C4-2B (cell line): ENCODE measurements around the gene PALLD.

Source experiments
- H3K27ac ChIP-seq: fragments of 450-650 bp; 2 replicates; pipeline ENCODE4 v1.5.1; 2017
- ZFX ChIP-seq: fragments of 450-650 bp; IDR thresholded peaks from 2 replicates; pipeline ENCODE4 v1.6.1; 2017
- TF ChIP-seq, protein P1 (sequence below): fragments of 450-650 bp; conservative IDR thresholded peaks from 2 replicates; pipeline ENCODE4 v1.5.1; 2017; ENCODE audit warnings: mild to moderate bottlenecking

PALLD gene

GRCh38 chr4:168641811-168642140 lies 144.9 kb downstream of the PALLD start:
- H3K27ac ChIP-seq, result no peak overlapping the region
- no peak for TF ChIP-seq ZFX
- TF ChIP-seq, protein P1, sequence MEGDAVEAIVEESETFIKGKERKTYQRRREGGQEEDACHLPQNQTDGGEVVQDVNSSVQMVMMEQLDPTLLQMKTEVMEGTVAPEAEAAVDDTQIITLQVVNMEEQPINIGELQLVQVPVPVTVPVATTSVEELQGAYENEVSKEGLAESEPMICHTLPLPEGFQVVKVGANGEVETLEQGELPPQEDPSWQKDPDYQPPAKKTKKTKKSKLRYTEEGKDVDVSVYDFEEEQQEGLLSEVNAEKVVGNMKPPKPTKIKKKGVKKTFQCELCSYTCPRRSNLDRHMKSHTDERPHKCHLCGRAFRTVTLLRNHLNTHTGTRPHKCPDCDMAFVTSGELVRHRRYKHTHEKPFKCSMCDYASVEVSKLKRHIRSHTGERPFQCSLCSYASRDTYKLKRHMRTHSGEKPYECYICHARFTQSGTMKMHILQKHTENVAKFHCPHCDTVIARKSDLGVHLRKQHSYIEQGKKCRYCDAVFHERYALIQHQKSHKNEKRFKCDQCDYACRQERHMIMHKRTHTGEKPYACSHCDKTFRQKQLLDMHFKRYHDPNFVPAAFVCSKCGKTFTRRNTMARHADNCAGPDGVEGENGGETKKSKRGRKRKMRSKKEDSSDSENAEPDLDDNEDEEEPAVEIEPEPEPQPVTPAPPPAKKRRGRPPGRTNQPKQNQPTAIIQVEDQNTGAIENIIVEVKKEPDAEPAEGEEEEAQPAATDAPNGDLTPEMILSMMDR, result no peak

DNA sequence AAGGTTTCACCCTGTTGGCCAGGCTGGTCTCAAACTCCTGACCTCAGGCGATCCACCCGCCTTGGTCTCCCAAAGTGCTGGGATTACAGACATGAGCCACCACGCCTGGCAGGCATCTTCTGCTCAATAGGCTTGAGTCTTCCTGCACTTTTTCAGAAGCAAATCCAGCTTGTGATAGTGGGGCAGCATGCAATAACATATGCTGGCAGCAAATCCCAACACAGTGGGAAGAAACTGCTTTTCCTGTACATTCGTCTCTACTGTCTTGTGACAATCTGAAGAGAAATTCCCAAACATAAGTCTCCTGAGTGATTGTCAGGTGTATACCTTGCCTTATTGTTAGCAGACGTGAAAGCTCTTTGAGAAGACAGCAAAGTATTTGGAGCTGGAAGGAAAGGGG lies 145.7 kb downstream of the PALLD start:
- TF ChIP-seq ZFX, result no peak
- TF ChIP-seq, protein P1, result no peak
- no peak overlapping the region for H3K27ac ChIP-seq

GRCh38 chr4:168643111-168643795 lies 146.4 kb downstream of the PALLD start:
- H3K27ac ChIP-seq, result no peak overlapping the region
- TF ChIP-seq ZFX, result no peak
- TF ChIP-seq, protein P1, result no peak

DNA sequence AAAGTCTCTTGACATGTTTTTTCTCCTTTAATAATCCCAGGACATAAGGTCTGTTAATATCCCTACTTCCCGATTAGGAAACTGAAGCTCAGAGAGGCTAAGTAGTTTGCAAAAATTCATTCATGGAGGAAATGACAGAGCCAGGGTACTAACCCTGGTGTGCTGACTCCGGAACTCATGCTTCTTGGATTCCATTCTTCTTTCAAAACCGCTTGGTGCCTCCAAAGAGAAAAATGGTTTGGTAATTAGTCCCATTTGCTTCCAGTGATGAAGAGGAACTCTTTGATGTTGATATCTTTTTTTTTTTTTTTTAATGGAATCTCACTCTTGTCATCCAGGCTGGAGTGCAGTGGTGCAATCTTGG lies 146.9 kb downstream of the PALLD start:
- TF ChIP-seq, protein P1, result no peak
- no peak for TF ChIP-seq ZFX
- no peak overlapping the region for H3K27ac ChIP-seq

DNA sequence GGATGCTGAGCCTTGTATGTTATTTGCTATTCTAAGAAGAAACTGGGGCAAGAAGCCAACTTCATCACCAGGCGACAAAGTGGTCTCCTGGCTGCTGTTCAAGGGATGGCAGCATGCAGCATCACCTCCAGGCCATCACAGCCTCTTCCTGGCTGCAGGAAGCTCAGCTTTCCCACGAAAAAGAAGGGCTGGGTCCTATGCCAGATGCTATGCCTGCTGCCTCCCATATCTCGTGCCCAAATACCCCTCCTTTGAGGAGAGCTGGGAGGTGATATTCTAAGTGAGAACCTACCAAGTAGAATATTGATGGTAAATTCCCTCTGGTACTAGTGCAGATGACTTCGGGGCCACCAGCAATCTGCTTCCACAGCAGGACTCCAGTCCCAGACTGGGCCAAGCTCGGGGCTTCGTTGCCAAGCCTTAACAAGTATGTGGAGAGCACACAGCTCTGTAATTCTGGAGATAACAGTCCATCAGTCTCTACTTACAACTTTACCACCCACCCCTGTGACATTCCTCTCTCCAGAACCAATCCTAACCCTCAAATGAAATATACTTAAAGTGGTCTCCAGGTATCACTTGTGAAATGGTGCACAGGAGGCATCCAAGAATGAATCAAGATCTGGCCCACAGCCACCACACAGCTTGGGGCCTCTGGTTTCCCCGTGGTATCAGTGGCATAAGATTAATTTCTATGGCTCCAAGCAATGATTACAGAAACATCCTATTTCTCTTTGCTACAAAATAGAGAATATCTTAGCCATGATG lies 149.3 kb downstream of the PALLD start:
- TF ChIP-seq ZFX, result no peak
- TF ChIP-seq, protein P1, result no peak
- H3K27ac ChIP-seq, result no peak overlapping the region

DNA sequence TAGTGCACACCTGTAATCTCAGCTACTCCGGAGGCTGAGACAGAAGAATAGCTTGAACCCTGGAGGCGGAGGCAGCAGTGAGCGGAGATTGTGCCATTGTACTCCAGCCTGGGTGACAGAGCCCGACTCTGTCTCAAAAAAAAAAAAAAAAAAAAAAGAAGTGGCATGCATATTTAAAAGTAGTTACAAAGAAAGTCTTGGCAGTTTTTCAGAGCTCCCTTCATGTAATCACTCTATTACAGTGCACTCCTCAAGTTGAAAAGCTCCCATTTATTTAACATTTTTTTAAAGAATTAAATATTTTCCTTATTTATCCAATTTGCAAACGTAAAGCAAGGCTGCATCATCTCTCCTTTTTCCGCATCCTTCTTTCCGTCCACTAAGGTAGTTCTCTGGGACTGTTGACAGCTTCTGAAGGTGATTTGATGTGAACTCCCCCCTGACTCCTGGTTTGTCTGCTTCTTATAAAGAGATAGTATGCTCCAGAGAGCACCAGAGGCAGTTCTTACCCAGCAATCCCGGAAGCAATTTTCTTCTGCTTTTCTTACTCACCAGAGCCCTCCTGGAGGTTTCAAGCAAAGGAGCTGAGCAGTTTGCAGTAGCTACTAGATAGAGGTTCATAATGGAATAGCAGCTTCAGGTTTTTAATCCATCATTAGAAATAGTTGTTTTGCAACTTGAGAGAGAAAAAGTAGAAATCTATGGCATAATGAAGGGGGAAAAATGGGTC lies 151.0 kb downstream of the PALLD start:
- TF ChIP-seq, protein P1, result no peak
- TF ChIP-seq ZFX, result no peak
- no peak overlapping the region for H3K27ac ChIP-seq

GRCh38 chr4:168648494-168648893 lies 151.6 kb downstream of the PALLD start:
- H3K27ac ChIP-seq, result no peak overlapping the region
- no peak for TF ChIP-seq ZFX
- TF ChIP-seq, protein P1, result no peak
